A549 (cell line): ENCODE measurements around the gene ZC3H12D.

Source experiments
- CEBPB ChIP-seq, 2 experiments: fragments of >200 bp in 1 of 2; sonication (Bioruptor Twin) in 1 of 2; formaldehyde crosslinking in 1 of 2; IDR thresholded peaks; 2 replicates each; pipeline ENCODE4 v1.6.1; 2012 to 2016
- CTCF ChIP-seq: fragments of >200 bp; sonication (Bioruptor Twin); formaldehyde crosslinking; IDR thresholded peaks from 3 replicates; pipeline ENCODE4 v1.5.1; 2016
- JUNB ChIP-seq: fragments of >200 bp; sonication (Bioruptor Twin); formaldehyde crosslinking; IDR thresholded peaks from 2 replicates; pipeline ENCODE4 v1.6.1; 2016
- KDM1A ChIP-seq: fragments of 200-600 bp; sonication (generic); IDR thresholded peaks from 2 replicates; pipeline ENCODE4 v1.6.1; 2016; ENCODE audit warnings: low read depth, mild to moderate bottlenecking
- KDM5A ChIP-seq: fragments of 200-600 bp; sonication (generic); IDR thresholded peaks from 2 replicates; pipeline ENCODE4 v1.6.1; 2016; ENCODE audit warnings: antibody characterized with exemption, mild to moderate bottlenecking
- MAX ChIP-seq: IDR thresholded peaks from 2 replicates; pipeline ENCODE4 v1.6.1; 2012
- MAZ ChIP-seq: fragments of 150-350 bp; IDR thresholded peaks from 2 replicates; pipeline ENCODE4 v1.6.1; 2014; ENCODE audit warnings: antibody characterized with exemption, low read depth, low read length, borderline replicate concordance
- POLR2A ChIP-seq: IDR thresholded peaks from 2 replicates; pipeline ENCODE4 v1.6.1; 2012; ENCODE audit warnings: mild to moderate bottlenecking, low read length
- REST ChIP-seq: fragments of 200-600 bp; sonication (generic); IDR thresholded peaks from 2 replicates; pipeline ENCODE4 v1.6.1; 2016; ENCODE audit warnings: antibody characterized with exemption, mild to moderate bottlenecking, moderate library complexity
- RNF2 ChIP-seq: fragments of 200-600 bp; sonication (generic); IDR thresholded peaks from 2 replicates; pipeline ENCODE4 v1.6.1; 2016; ENCODE audit warnings: low read depth, mild to moderate bottlenecking, antibody characterized with exemption, moderate library complexity, borderline replicate concordance
- USF2 ChIP-seq: fragments of 450-650 bp; IDR thresholded peaks from 2 replicates; pipeline ENCODE4 v1.6.1; 2014; ENCODE audit warnings: antibody characterized with exemption
- ZFP36 ChIP-seq: fragments of 450-650 bp; IDR thresholded peaks from 2 replicates; pipeline ENCODE4 v1.6.1; 2014; ENCODE audit warnings: borderline replicate concordance; ENCODE audit not compliant: partially characterized antibody

DNA sequence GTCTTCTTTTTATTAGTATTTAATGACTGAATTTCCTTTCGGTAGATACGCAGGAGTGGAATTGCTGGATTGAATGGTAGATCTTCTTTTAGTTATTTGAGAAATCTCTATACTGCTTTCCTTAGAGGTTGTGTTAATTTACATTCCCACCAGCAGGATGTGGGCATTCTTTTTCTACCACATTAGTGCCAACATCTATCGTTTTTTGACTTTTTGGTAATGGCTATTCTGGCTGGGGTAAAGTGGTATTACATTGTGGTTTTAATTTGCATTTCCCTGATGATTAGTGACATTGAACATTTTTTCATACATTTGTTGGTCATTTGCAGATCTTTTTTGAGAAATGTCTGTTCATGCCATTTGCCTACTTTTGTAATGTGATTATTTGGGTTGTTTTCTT lies 47.6 kb downstream of the ZC3H12D start:
- no peak for TF ChIP-seq CTCF
- TF ChIP-seq USF2: no peak
- TF ChIP-seq REST: no peak
- no peak for TF ChIP-seq MAX
- no peak for TF ChIP-seq MAZ
- TF ChIP-seq JUNB: no peak
- no peak for TF ChIP-seq KDM5A
- TF ChIP-seq POLR2A: no peak
- TF ChIP-seq ZFP36: no peak
- no peak for TF ChIP-seq CEBPB (IDR thresholded peaks at IDR 0.05)
- TF ChIP-seq RNF2: no peak
- no peak for TF ChIP-seq KDM1A
